GM18870 (cell line): ENCODE results near the gene ZNF598.
"Not testable (repeated sequence)": the region's sequence is repeated elsewhere in the genome, so short reads cannot be mapped to it uniquely, and the experiment has no call there.

Source experiments
- ATAC-seq: cut with Tn5 transposase; IDR thresholded peaks from one replicate; pipeline ENCODE4 v1.9.1; 2021; ENCODE audit warnings: moderate library complexity; ENCODE audit not compliant: unreplicated experiment

The ZNF598 gene

GRCh38 chr16:2028620-2029220, 19.1 kb upstream of the ZNF598 start:
- ATAC-seq, result no peak

- ATAC-seq, result no peak
Measured at GRCh38 chr16:2028146-2028545, 18.5 kb upstream of the ZNF598 start.

GRCh38 chr16:2027024-2028010, 17.7 kb upstream of the ZNF598 start:
- no peak for ATAC-seq

GRCh38 chr16:2026461-2027023, 16.9 kb upstream of the ZNF598 start, which contains the start of gene NHERF2:
Gene NHERF2, plus strand, starts transcription at chr16:2026902. Its CDS starts 104 bp downstream, at chr16:2027006.
- no peak for ATAC-seq

- no peak for ATAC-seq
Measured at GRCh38 chr16:2025878-2026460, 16.3 kb upstream of the ZNF598 start.

- ATAC-seq, result no peak
Measured at GRCh38 chr16:2025251-2025650, 15.6 kb upstream of the ZNF598 start.

- ATAC-seq, result no peak
Measured at GRCh38 chr16:2024032-2024420, 14.4 kb upstream of the ZNF598 start.

- ATAC-seq, result peak; percentile 50
Measured at GRCh38 chr16:2023092-2024031, 13.7 kb upstream of the ZNF598 start.

GRCh38 chr16:2022723-2023091, 13.1 kb upstream of the ZNF598 start:
- no peak for ATAC-seq

GRCh38 chr16:2019921-2020831, 10.6 kb upstream of the ZNF598 start:
- ATAC-seq, result no peak

- ATAC-seq, result no peak
Measured at GRCh38 chr16:2019518-2019920, 9.9 kb upstream of the ZNF598 start, which contains the start of gene NPW. Gene NPW, plus strand, starts transcription at chr16:2019785.

GRCh38 chr16:2016407-2016922, 6.8 kb upstream of the ZNF598 start:
- no peak for ATAC-seq

GRCh38 chr16:2015947-2016208, 6.3 kb upstream of the ZNF598 start:
- ATAC-seq, result no peak

GRCh38 chr16:2015117-2015946, 5.7 kb upstream of the ZNF598 start:
- no peak for ATAC-seq

- ATAC-seq, result no peak
Measured at GRCh38 chr16:2013527-2013926, 3.9 kb upstream of the ZNF598 start.

- ATAC-seq, result not testable (repeated sequence)
Measured at GRCh38 chr16:2011726-2012125, 2.1 kb upstream of the ZNF598 start.

- no peak for ATAC-seq
Measured at GRCh38 chr16:2009164-2009711, 383 bp downstream of the ZNF598 start.

- no peak for ATAC-seq
Measured at GRCh38 chr16:2008631-2009163, 924 bp downstream of the ZNF598 start.
